SK-N-SH (cell line): ENCODE results near the gene LRGUK. TPM values are rescaled to one million over a fixed set of nuclear protein-coding genes. Genes with fewer than 3 reads are reported as not detected.

ENCODE experiments used
- CTCF ChIA-PET: fragments of 300-600, 350-600 bp; formaldehyde crosslinking; extraction: SDS; loops from one replicate; lab custom pipeline; 2021; lab: Yijun Ruan, JAX
- POLR2A ChIA-PET: fragments of 350-600 bp; sonication (Branson Sonifier 250); formaldehyde crosslinking; extraction: SDS; loops from one replicate; lab custom pipeline; 2020; ENCODE audit warnings: antibody characterized with exemption, inconsistent platforms; lab: Yijun Ruan, JAX
- DNase-seq: peaks from one replicate; pipeline ENCODE4 v3.0.0; 2012
- H2AFZ ChIP-seq: fragments of 200-600 bp; sonication (generic); 2 replicates; pipeline ENCODE4 v1.8.1; 2016; ENCODE audit warnings: antibody characterized with exemption, mild to moderate bottlenecking, low read depth
- H3F3A ChIP-seq: fragments of 200-600 bp; sonication (generic); replicated peaks from 2 replicates; pipeline ENCODE3; 2016; ENCODE audit warnings: antibody characterized with exemption, mild to moderate bottlenecking; ENCODE audit not compliant: insufficient read depth
- H3K27ac ChIP-seq, 2 experiments: fragments of 200-500 bp in 1 of 2; fragments of 200-600 bp in 1 of 2; sonication (Bioruptor generic) in 1 of 2; sonication (generic), shearing (Covaris generic) in 1 of 2; 2 replicates each; pipeline versions ENCODE4 v1.5.1 to v1.6.1; 2014 to 2016; ENCODE audit warnings: low read depth in 2 of 2, inconsistent platforms in 1 of 2, low read length in 1 of 2, mild to moderate bottlenecking in 1 of 2, mixed read lengths in 1 of 2
- H3K27me3 ChIP-seq: fragments of 200-600 bp; sonication (generic), shearing (Covaris generic); 2 replicates; pipeline ENCODE4 v1.6.1; 2016; ENCODE audit warnings: mixed run types; ENCODE audit not compliant: insufficient read depth
- H3K36me3 ChIP-seq, 2 experiments: fragments of 200-500 bp in 1 of 2; fragments of 200-600 bp in 1 of 2; sonication (Bioruptor generic) in 1 of 2; sonication (generic) in 1 of 2; replicated peaks in 1 of 2; 2 replicates each; pipeline versions ENCODE3 to v1.5.1; 2014 to 2016; ENCODE audit warnings: low read length in 1 of 2, mild to moderate bottlenecking in 1 of 2; ENCODE audit not compliant: insufficient read depth in 2 of 2, control insufficient read depth in 1 of 2
- H3K4me1 ChIP-seq, 2 experiments: fragments of 200-500 bp in 1 of 2; fragments of 200-600 bp in 1 of 2; sonication (Bioruptor generic) in 1 of 2; sonication (generic), shearing (Covaris generic) in 1 of 2; 2 replicates each; pipeline versions ENCODE4 v1.5.1 to v1.6.1; 2014 to 2016; ENCODE audit warnings: low read depth in 1 of 2, low read length in 1 of 2, mixed run types in 1 of 2; ENCODE audit not compliant: insufficient read depth in 2 of 2, control insufficient read depth in 1 of 2
- H3K4me2 ChIP-seq: fragments of 200-600 bp; sonication (generic), shearing (Covaris generic); 2 replicates; pipeline ENCODE4 v1.6.1; 2017; ENCODE audit warnings: mixed run types
- H3K4me3 ChIP-seq, 2 experiments: fragments of 200-500 bp in 1 of 2; fragments of 200-600 bp in 1 of 2; sonication (Bioruptor generic) in 1 of 2; sonication (generic), shearing (Covaris generic) in 1 of 2; 2 replicates each; pipeline versions ENCODE4 v1.5.1 to v1.8.1; 2014 to 2016; ENCODE audit warnings: low read depth in 2 of 2, inconsistent platforms in 1 of 2, low read length in 1 of 2, mild to moderate bottlenecking in 1 of 2, mixed read lengths in 1 of 2, moderate library complexity in 1 of 2
- H3K79me2 ChIP-seq: fragments of 200-600 bp; sonication (generic); 2 replicates; pipeline ENCODE4 v1.8.1; 2017; ENCODE audit warnings: mild to moderate bottlenecking; ENCODE audit not compliant: insufficient read depth
- H3K9ac ChIP-seq: fragments of 200-600 bp; sonication (generic); 2 replicates; pipeline ENCODE4 v1.6.1; 2017; ENCODE audit warnings: mixed run types
- H3K9me2 ChIP-seq: fragments of 200-600 bp; sonication (generic); 2 replicates; pipeline ENCODE4 v1.6.1; 2017; ENCODE audit warnings: mixed run types
- H3K9me3 ChIP-seq: fragments of 200-600 bp; sonication (generic); 2 replicates; pipeline ENCODE4 v1.6.1; 2017; ENCODE audit warnings: mixed run types, mild to moderate bottlenecking, moderate library complexity
- H4K20me1 ChIP-seq: fragments of 200-600 bp; sonication (generic); 2 replicates; pipeline ENCODE4 v1.6.1; 2017; ENCODE audit warnings: mild to moderate bottlenecking, mixed run types; ENCODE audit not compliant: insufficient read depth
- CHD2 ChIP-seq: fragments of 150-350 bp; IDR thresholded peaks from 2 replicates; pipeline ENCODE4 v1.6.1; 2018; ENCODE audit warnings: low read length; ENCODE audit not compliant: partially characterized antibody
- FOXM1 ChIP-seq: IDR thresholded peaks from 2 replicates; pipeline ENCODE4 v1.4.0; 2012; ENCODE audit warnings: low read depth, mild to moderate bottlenecking
- GATA2 ChIP-seq: sonication (generic); formaldehyde crosslinking; IDR thresholded peaks from 2 replicates; pipeline ENCODE4 v1.5.0; 2020; ENCODE audit warnings: mild to moderate bottlenecking, missing genetic modification reagents
- IRF3 ChIP-seq: fragments of 150-350 bp; IDR thresholded peaks from 2 replicates; pipeline ENCODE4 v1.6.1; 2016; ENCODE audit warnings: mild to moderate bottlenecking, low read depth, low read length
- JUND ChIP-seq: IDR thresholded peaks from 2 replicates; pipeline ENCODE4 v1.4.0; 2012
- POLR2AphosphoS5 ChIP-seq: IDR thresholded peaks from 2 replicates; pipeline ENCODE4 v1.6.1; 2012; ENCODE audit warnings: low read depth, low read length
- REST ChIP-seq: IDR thresholded peaks from 2 replicates; pipeline ENCODE4 v1.6.1; 2012; ENCODE audit warnings: mild to moderate bottlenecking, low read depth, low read length, moderate library complexity
- SMC3 ChIP-seq: IDR thresholded peaks from 2 replicates; pipeline ENCODE4 v1.6.1; 2012; ENCODE audit warnings: low read depth, low read length, improper control_type of control experiment
- USF1 ChIP-seq: IDR thresholded peaks from 2 replicates; pipeline ENCODE4 v1.4.0; 2012; ENCODE audit warnings: low read depth, borderline replicate concordance
- ZBTB33 ChIP-seq: IDR thresholded peaks from 2 replicates; pipeline ENCODE4 v1.4.0; 2012; ENCODE audit warnings: low read depth, borderline replicate concordance
- WGBS: methylation state at CpG from one replicate; pipeline ENCODE4 v1.1.6; 2017; ENCODE audit warnings: low lambda C conversion rate; 5-methylcytosine and 5-hydroxymethylcytosine counted together
- polyA plus RNA-seq, 3 experiments: library from polyadenylated mRNA; depleted of rRNA; stranded (reverse); fragments of >200 nt; gene quantifications; 2 replicates each; pipeline ENCODE4 v1.2.3, GENCODE V29; 2012

Gene LRGUK
- polyA plus RNA-seq, 1 of the 3 experiments (the other 2 are of a cell fraction), result 1.5 TPM

GRCh38 chr7:134245253-134245652, 118.1 kb downstream of the LRGUK start:
- Histone ChIP-seq H3K27me3 (no peaks in the 10 kb centered on the region), H3K9me3 (no peaks in the 10 kb centered on the region), H3K36me3 (no peaks in the 10 kb centered on the region), H4K20me1 (no peaks in the 10 kb centered on the region), H3F3A (no peaks in the 10 kb centered on the region), H3K9ac (no peak overlapping the region), H3K27ac (no peak overlapping the region), H3K4me2 (no peak overlapping the region), H3K9me2 (no peaks in the 10 kb centered on the region), H3K4me3 (no peak overlapping the region), H2AFZ (no peak overlapping the region), H3K4me1 (peaks cover 0 to 11% of the 10 kb centered on the region in 2 experiments; a peak in 1 of 4 replicates), H3K79me2 (no peaks in the 10 kb centered on the region)
- no peak for DNase-seq
- ChIA-PET CTCF (no interaction called here), POLR2A (no interaction called here)
- 74% methylated on average over 2 of the region's 2 CpGs for WGBS
- no peak for TF ChIP-seq GATA2 (CRISPR knock-in tag)
- TF ChIP-seq FOXM1, result no peak
- no peak for TF ChIP-seq IRF3
- no peak for TF ChIP-seq POLR2AphosphoS5
- TF ChIP-seq SMC3, result no peak
- no peak for TF ChIP-seq JUND
- no peak for TF ChIP-seq CHD2
- TF ChIP-seq REST, result no peak
- no peak for TF ChIP-seq ZBTB33
- TF ChIP-seq USF1, result no peak
